SK-N-SH (cell line): ENCODE measurements around the gene POM121L2.

ENCODE experiments used
- MEF2A ChIP-seq: IDR thresholded peaks from 2 replicates; pipeline ENCODE4 v1.4.0; 2012; ENCODE audit warnings: low read depth, borderline replicate concordance
- TF ChIP-seq, protein P1 (sequence below): fragments of 200-600 bp; sonication (generic); IDR thresholded peaks from 2 replicates; pipeline ENCODE4 v1.6.1; 2017; ENCODE audit warnings: antibody characterized with exemption, mild to moderate bottlenecking, moderate library complexity

- no peak for TF ChIP-seq MEF2A
- TF ChIP-seq, protein P1, sequence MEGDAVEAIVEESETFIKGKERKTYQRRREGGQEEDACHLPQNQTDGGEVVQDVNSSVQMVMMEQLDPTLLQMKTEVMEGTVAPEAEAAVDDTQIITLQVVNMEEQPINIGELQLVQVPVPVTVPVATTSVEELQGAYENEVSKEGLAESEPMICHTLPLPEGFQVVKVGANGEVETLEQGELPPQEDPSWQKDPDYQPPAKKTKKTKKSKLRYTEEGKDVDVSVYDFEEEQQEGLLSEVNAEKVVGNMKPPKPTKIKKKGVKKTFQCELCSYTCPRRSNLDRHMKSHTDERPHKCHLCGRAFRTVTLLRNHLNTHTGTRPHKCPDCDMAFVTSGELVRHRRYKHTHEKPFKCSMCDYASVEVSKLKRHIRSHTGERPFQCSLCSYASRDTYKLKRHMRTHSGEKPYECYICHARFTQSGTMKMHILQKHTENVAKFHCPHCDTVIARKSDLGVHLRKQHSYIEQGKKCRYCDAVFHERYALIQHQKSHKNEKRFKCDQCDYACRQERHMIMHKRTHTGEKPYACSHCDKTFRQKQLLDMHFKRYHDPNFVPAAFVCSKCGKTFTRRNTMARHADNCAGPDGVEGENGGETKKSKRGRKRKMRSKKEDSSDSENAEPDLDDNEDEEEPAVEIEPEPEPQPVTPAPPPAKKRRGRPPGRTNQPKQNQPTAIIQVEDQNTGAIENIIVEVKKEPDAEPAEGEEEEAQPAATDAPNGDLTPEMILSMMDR: no peak
Observed at GRCh38 chr6:27358786-27359185, 46.7 kb upstream of the POM121L2 start.
